Neural cell (in vitro differentiated cells): ENCODE data around the gene FBXW2. TPM values are rescaled to one million over a fixed set of nuclear protein-coding genes. Genes with fewer than 3 reads are reported as not detected.

Experiments used
- H2AFZ ChIP-seq: fragments of 200-600, 300-800 bp; sonication (generic), shearing (Covaris generic); 2 replicates; pipeline ENCODE4 v1.6.0; 2014; ENCODE audit warnings: low read depth, mild to moderate bottlenecking, antibody characterized with exemption, low read length, moderate library complexity
- H3F3A ChIP-seq: fragments of 200-600 bp; shearing (Covaris generic); 2 replicates; pipeline ENCODE4 v1.6.1; 2016; ENCODE audit warnings: mild to moderate bottlenecking, moderate library complexity, mixed read lengths, antibody characterized with exemption, low read length; ENCODE audit not compliant: insufficient read depth, poor library complexity, severe bottlenecking
- H3K27ac ChIP-seq: fragments of 200-600, 300-800 bp; sonication (generic), shearing (Covaris generic); 2 replicates; pipeline ENCODE4 v1.5.1; 2014; ENCODE audit warnings: mild to moderate bottlenecking, low read length, moderate library complexity
- H3K27me3 ChIP-seq: fragments of 300-800, 200-600 bp; sonication (generic), shearing (Covaris generic); 2 replicates; pipeline ENCODE4 v1.6.0; 2014; ENCODE audit warnings: mild to moderate bottlenecking, low read depth, low read length, moderate library complexity; ENCODE audit not compliant: insufficient read depth
- H3K36me3 ChIP-seq: fragments of 300-800, 200-600 bp; sonication (generic), shearing (Covaris generic); 2 replicates; pipeline ENCODE4 v1.5.1; 2014; ENCODE audit warnings: mild to moderate bottlenecking, antibody characterized with exemption, low read length, moderate library complexity; ENCODE audit not compliant: insufficient read depth
- H3K4me2 ChIP-seq: fragments of 300-800, 200-600 bp; sonication (generic), shearing (Covaris generic); 2 replicates; pipeline ENCODE4 v1.6.0; 2014; ENCODE audit warnings: mild to moderate bottlenecking, low read length
- H3K4me3 ChIP-seq: fragments of 300-800, 200-600 bp; sonication (generic), shearing (Covaris generic); 2 replicates; pipeline ENCODE4 v1.5.1; 2014; ENCODE audit warnings: mild to moderate bottlenecking, low read length, moderate library complexity
- H3K79me2 ChIP-seq: fragments of 200-600 bp; shearing (Covaris generic); replicated peaks from 2 replicates; pipeline ENCODE4 v1.6.0; 2014; ENCODE audit warnings: mild to moderate bottlenecking, low read length, moderate library complexity; ENCODE audit not compliant: insufficient read depth
- H3K9ac ChIP-seq: fragments of 300-800, 200-600 bp; sonication (generic), shearing (Covaris generic); 2 replicates; pipeline ENCODE4 v1.6.1; 2016; ENCODE audit warnings: mild to moderate bottlenecking, low read length, mixed read lengths
- H3K9me2 ChIP-seq: fragments of 200-600 bp; shearing (Covaris generic); 2 replicates; pipeline ENCODE4 v1.6.1; 2016; ENCODE audit warnings: mild to moderate bottlenecking, low read length, mixed read lengths; ENCODE audit not compliant: insufficient read depth
- H3K9me3 ChIP-seq: fragments of 200-600, 300-800 bp; sonication (generic), shearing (Covaris generic); 2 replicates; pipeline ENCODE4 v1.6.1; 2016; ENCODE audit warnings: mild to moderate bottlenecking, mixed run types, low read length, moderate library complexity, mixed read lengths
- H4K20me1 ChIP-seq: fragments of 200-600 bp; shearing (Covaris generic); 2 replicates; pipeline ENCODE4 v1.6.1; 2016; ENCODE audit warnings: mild to moderate bottlenecking, mixed run types; ENCODE audit not compliant: insufficient read depth
- CTCF ChIP-seq: fragments of 450-650 bp; IDR thresholded peaks from 2 replicates; pipeline ENCODE4 v1.5.1; 2014; ENCODE audit warnings: antibody characterized with exemption, mild to moderate bottlenecking, moderate library complexity; ENCODE audit not compliant: poor library complexity, severe bottlenecking
- EP300 ChIP-seq: fragments of 450-650 bp; conservative IDR thresholded peaks from 2 replicates; pipeline ENCODE4 v1.6.1; 2014; ENCODE audit warnings: antibody characterized with exemption, mild to moderate bottlenecking, moderate library complexity; ENCODE audit not compliant: poor library complexity, severe bottlenecking
- EZH2 ChIP-seq: fragments of 200-600, 300-800 bp; shearing (Covaris generic), sonication (generic); IDR thresholded peaks from 2 replicates; pipeline ENCODE4 v1.6.1; 2014; ENCODE audit warnings: antibody characterized with exemption, low read length, borderline replicate concordance, mild to moderate bottlenecking; ENCODE audit not compliant: insufficient read depth, poor library complexity, severe bottlenecking
- MXI1 ChIP-seq: fragments of 450-650 bp; conservative IDR thresholded peaks from 2 replicates; pipeline ENCODE4 v1.6.1; 2014; ENCODE audit warnings: antibody characterized with exemption, mild to moderate bottlenecking; ENCODE audit not compliant: poor library complexity, severe bottlenecking
- POLR2AphosphoS5 ChIP-seq: IDR thresholded peaks from 2 replicates; pipeline ENCODE4 v1.6.1; 2012
- RAD21 ChIP-seq: fragments of 450-650 bp; conservative IDR thresholded peaks from 2 replicates; pipeline ENCODE4 v1.6.1; 2014; ENCODE audit warnings: antibody characterized with exemption, mild to moderate bottlenecking, moderate library complexity
- SMC3 ChIP-seq: fragments of 450-650 bp; conservative IDR thresholded peaks from 2 replicates; pipeline ENCODE4 v1.6.1; 2014; ENCODE audit warnings: antibody characterized with exemption, mild to moderate bottlenecking, moderate library complexity; ENCODE audit not compliant: poor library complexity
- TAF1 ChIP-seq: IDR thresholded peaks from 2 replicates; pipeline ENCODE4 v1.6.1; 2012; ENCODE audit warnings: low read depth
- polyA plus RNA-seq: library from polyadenylated mRNA; depleted of rRNA; stranded (reverse); fragments of >200 nt; gene quantifications from 2 replicates; pipeline ENCODE4 v1.2.3, GENCODE V29; 2014
- TF ChIP-seq, protein P1 (sequence below): IDR thresholded peaks from 2 replicates; pipeline ENCODE4 v1.6.1; 2012; ENCODE audit warnings: borderline replicate concordance

The FBXW2 gene
- polyA plus RNA-seq, 1 donor from 2014 or later, result 49.5 TPM

DNA sequence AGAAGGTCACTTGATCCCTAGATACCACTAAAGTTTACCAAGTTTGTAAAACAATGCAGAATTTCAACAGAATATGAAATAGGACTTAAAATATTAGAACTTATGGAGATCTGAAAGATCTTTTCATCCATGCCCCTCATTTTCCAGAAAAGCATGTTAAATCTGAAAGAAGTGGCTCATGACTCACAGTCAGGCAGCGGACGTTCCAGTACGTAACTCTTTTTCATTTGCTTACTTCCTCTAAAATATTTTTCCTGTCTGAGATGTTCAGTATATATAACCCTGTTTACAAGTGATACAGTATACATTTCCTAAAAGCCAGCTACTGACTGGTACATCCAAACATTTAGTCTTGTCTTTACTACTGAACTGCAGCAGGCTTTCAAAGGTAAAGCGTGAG, 22.3 kb downstream of the FBXW2 start:
- Histone ChIP-seq H2AFZ (no peak overlapping the region), H3K36me3 (peaks cover 3% of the 10 kb centered on the region), H3K4me2 (no peak overlapping the region), H3F3A (no peaks in the 10 kb centered on the region), H3K9me2 (no peaks in the 10 kb centered on the region), H3K9ac (no peak overlapping the region), H3K9me3 (no peaks in the 10 kb centered on the region), H3K79me2 (no peaks in the 10 kb centered on the region), H3K27me3 (no peaks in the 10 kb centered on the region), H3K27ac (no peak overlapping the region), H3K4me3 (no peak overlapping the region), H4K20me1 (no peaks in the 10 kb centered on the region)
- TF ChIP-seq SMC3 (no peak), MXI1 (no peak), RAD21 (no peak), EP300 (no peak), TAF1 (no peak), POLR2AphosphoS5 (no peak), CTCF (no peak), EZH2 (no peak)
- TF ChIP-seq, protein P1, sequence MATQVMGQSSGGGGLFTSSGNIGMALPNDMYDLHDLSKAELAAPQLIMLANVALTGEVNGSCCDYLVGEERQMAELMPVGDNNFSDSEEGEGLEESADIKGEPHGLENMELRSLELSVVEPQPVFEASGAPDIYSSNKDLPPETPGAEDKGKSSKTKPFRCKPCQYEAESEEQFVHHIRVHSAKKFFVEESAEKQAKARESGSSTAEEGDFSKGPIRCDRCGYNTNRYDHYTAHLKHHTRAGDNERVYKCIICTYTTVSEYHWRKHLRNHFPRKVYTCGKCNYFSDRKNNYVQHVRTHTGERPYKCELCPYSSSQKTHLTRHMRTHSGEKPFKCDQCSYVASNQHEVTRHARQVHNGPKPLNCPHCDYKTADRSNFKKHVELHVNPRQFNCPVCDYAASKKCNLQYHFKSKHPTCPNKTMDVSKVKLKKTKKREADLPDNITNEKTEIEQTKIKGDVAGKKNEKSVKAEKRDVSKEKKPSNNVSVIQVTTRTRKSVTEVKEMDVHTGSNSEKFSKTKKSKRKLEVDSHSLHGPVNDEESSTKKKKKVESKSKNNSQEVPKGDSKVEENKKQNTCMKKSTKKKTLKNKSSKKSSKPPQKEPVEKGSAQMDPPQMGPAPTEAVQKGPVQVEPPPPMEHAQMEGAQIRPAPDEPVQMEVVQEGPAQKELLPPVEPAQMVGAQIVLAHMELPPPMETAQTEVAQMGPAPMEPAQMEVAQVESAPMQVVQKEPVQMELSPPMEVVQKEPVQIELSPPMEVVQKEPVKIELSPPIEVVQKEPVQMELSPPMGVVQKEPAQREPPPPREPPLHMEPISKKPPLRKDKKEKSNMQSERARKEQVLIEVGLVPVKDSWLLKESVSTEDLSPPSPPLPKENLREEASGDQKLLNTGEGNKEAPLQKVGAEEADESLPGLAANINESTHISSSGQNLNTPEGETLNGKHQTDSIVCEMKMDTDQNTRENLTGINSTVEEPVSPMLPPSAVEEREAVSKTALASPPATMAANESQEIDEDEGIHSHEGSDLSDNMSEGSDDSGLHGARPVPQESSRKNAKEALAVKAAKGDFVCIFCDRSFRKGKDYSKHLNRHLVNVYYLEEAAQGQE, result no peak

DNA sequence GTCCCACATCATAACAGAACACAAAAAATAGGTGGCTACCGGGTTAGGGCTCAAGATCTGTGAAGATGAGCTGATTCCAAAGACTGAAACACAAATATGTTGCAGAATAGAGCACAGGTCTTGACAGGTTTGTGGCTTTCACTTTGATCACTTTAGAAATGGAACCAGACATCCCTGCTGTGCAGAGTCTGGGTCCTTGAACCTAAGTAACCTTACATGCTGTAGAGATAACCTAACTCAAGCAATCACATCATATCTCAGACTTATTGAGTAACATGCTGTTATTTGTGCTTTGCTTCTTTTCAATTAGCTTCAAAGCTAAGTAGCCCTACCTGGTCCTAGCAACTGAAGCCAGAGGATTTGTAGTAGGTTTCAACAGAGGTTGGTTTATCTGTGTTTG, 24.3 kb downstream of the FBXW2 start:
- no peak for TF ChIP-seq EP300
- TF ChIP-seq, protein P1, result no peak
- H3K4me3 ChIP-seq, result no peak overlapping the region
- no peak overlapping the region for H3K27ac ChIP-seq
- H3K27me3 ChIP-seq, result no peaks in the 10 kb centered on the region
- H2AFZ ChIP-seq, result no peak overlapping the region
- no peaks in the 10 kb centered on the region for H3K79me2 ChIP-seq
- no peaks in the 10 kb centered on the region for H3K9me2 ChIP-seq
- no peak overlapping the region for H3K9ac ChIP-seq
- no peaks in the 10 kb centered on the region for H3K36me3 ChIP-seq
- no peaks in the 10 kb centered on the region for H4K20me1 ChIP-seq
- H3F3A ChIP-seq, result no peaks in the 10 kb centered on the region
- no peak overlapping the region for H3K4me2 ChIP-seq
- no peaks in the 10 kb centered on the region for H3K9me3 ChIP-seq
